Gastroesophageal sphincter (tissue), 4 donors: ENCODE data around the gene STAC2. TPM values are rescaled to one million over a fixed set of nuclear protein-coding genes. Genes with fewer than 3 reads are reported as not detected.

Experiments
- ATAC-seq: fragments of 150-250 bp; one replicate; pipeline ENCODE4 v1.9.1; 2016; ENCODE audit warnings: mild to moderate bottlenecking, moderate library complexity
- H3K27ac ChIP-seq, 4 donors: fragments of 200-600 bp; sonication (generic) in 3 of 4; 1 replicate in 3 of 4; 2 replicates in 1 of 4; pipeline ENCODE4 v1.5.1; 2016 to 2019
- H3K27me3 ChIP-seq: fragments of 200-600 bp; sonication (generic); one replicate; pipeline ENCODE4 v1.5.1; 2019
- H3K36me3 ChIP-seq, 2 donors: fragments of 200-600 bp; sonication (generic); one replicate each; pipeline ENCODE4 v1.5.1; 2019; ENCODE audit warnings: control low read depth in 1 of 2
- H3K4me1 ChIP-seq, 3 donors: fragments of 200-600 bp; sonication (generic); 1 replicate in 2 of 3; 2 replicates in 1 of 3; pipeline ENCODE4 v1.5.1; 2016 to 2019; ENCODE audit warnings: control low read depth in 2 of 3
- H3K4me3 ChIP-seq, 2 donors: fragments of 200-600 bp; sonication (generic); one replicate each; pipeline ENCODE4 v1.5.1; 2019; ENCODE audit warnings: mild to moderate bottlenecking in 1 of 2, moderate library complexity in 1 of 2
- H3K9me3 ChIP-seq, 3 donors: fragments of 200-600 bp; sonication (generic); one replicate each; pipeline ENCODE4 v1.5.1; 2017 to 2019; ENCODE audit warnings: control low read depth in 2 of 3
- EP300 ChIP-seq: sonication (generic); formaldehyde crosslinking; IDR thresholded peaks from one replicate; pipeline ENCODE4 v1.6.1; 2017; ENCODE audit warnings: antibody characterized with exemption, mild to moderate bottlenecking
- POLR2AphosphoS5 ChIP-seq: sonication (generic); formaldehyde crosslinking; IDR thresholded peaks from one replicate; pipeline ENCODE4 v1.6.1; 2017; ENCODE audit warnings: antibody characterized with exemption
- WGBS, 2 donors: methylation state at CpG; one replicate each; pipeline ENCODE4 v1.1.5; 2018; ENCODE audit warnings: low coverage in 1 of 2; 5-methylcytosine and 5-hydroxymethylcytosine counted together
- total RNA-seq, 4 donors: library from RNA; depleted of rRNA; stranded (reverse); fragments of >200 nt; gene quantifications; one replicate each; pipeline ENCODE4 v1.1.0, GENCODE V29; 2016
- TF ChIP-seq, protein P1 (sequence below), 4 experiments: fragments of 200-600 bp in 2 of 4; fragments of 450-650 bp in 2 of 4; sonication (generic) in 1 of 4; IDR thresholded peaks; one replicate each; pipeline ENCODE4 v1.5.1; 2017 to 2019; ENCODE audit warnings: antibody characterized with exemption in 4 of 4, mild to moderate bottlenecking in 2 of 4, moderate library complexity in 2 of 4

The STAC2 gene
- total RNA-seq, 4 donors from 2014 or later: 0.13 to 0.57 TPM; not detected in 2

DNA sequence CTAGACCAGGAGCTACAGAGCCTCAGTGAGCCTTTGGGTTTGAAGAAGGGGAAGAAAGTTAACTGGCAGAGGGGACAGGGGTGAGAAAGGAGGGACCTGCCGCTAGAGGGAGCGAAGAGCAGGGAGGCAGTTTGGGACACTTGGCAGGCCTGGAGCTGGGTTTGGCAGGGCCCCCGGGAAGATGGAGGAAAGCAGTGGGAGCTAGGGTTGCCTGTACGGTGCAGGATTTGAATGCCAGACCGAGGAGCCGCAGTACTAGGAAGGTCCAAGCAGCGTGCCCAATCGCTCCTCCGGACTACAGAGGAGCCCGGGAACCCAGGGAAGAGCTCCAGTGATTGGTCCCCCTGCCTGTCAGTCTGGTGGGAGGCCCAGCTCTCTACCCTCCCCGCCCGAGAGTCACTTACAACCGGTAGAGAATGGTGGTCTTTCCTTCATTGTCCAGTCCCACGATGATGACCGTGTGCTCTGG lies 61.0 kb downstream of the STAC2 start:
- ATAC-seq: peak; percentile 97
- 0% methylated on average over 3 to 7 of the region's 15 CpGs for WGBS, 2 donors

GRCh38 chr17:39161962-39162361 lies 63.8 kb downstream of the STAC2 start:
- Histone ChIP-seq H3K4me3 (no peak overlapping the region), H3K9me3 (no peaks in the 10 kb centered on the region), H3K36me3 (no peaks in the 10 kb centered on the region), H3K27ac (no peak overlapping the region), H3K4me1 (peaks cover 0 to 34% (median 6%) of the 10 kb centered on the region in 3 donors), H3K27me3 (no peaks in the 10 kb centered on the region)
- WGBS, 2 donors: 50 to 75% methylated on average over 1 to 2 of the region's 2 CpGs
- TF ChIP-seq EP300 (no peak), POLR2AphosphoS5 (no peak)
- TF ChIP-seq, protein P1, sequence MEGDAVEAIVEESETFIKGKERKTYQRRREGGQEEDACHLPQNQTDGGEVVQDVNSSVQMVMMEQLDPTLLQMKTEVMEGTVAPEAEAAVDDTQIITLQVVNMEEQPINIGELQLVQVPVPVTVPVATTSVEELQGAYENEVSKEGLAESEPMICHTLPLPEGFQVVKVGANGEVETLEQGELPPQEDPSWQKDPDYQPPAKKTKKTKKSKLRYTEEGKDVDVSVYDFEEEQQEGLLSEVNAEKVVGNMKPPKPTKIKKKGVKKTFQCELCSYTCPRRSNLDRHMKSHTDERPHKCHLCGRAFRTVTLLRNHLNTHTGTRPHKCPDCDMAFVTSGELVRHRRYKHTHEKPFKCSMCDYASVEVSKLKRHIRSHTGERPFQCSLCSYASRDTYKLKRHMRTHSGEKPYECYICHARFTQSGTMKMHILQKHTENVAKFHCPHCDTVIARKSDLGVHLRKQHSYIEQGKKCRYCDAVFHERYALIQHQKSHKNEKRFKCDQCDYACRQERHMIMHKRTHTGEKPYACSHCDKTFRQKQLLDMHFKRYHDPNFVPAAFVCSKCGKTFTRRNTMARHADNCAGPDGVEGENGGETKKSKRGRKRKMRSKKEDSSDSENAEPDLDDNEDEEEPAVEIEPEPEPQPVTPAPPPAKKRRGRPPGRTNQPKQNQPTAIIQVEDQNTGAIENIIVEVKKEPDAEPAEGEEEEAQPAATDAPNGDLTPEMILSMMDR (IDR thresholded peaks at IDR 0.05): no peak
- ATAC-seq: no peak

More for the DNA sequence above, 61.0 kb downstream of the STAC2 start:
- Histone ChIP-seq H3K9me3 (peaks cover 0 to 4% (median 0%) of the 10 kb centered on the region in 3 donors), H3K36me3 (no peaks in the 10 kb centered on the region), H3K4me1 (peaks cover 0 to 39% (median 9%) of the 10 kb centered on the region in 3 donors), H3K27me3 (no peaks in the 10 kb centered on the region), H3K4me3 (peak overlapping the region; percentile 25 to 58), H3K27ac (peak overlapping the region in 3 of 4 donors; percentile 48 to 51 (median 49))
- TF ChIP-seq, protein P1 (IDR thresholded peaks at IDR 0.05): peak in 3 of 4 experiments; percentile 80 to 91 (median 83)
- TF ChIP-seq EP300: no peak

Other genes with a start within 250 kb of the STAC2 start
- gene PLXDC1, start 74.3 kb downstream of the STAC2 start, total RNA-seq: 10 to 100 TPM in 3 of 4 donors, 1 to 10 TPM in 1; 5.5 to 21.6 (median 17.4) TPM
- gene ARL5C, start 59.8 kb downstream of the STAC2 start, total RNA-seq: not detected
- gene CACNB1, start 28.3 kb downstream of the STAC2 start, total RNA-seq: 1 to 10 TPM; 3.6 to 7.9 (median 5.9) TPM
- 1,000 to 10,000 TPM; 1,562 to 3,160 (median 2,477) TPM for gene RPL19, start 25.7 kb downstream of the STAC2 start, total RNA-seq
- gene FBXL20, start 175.7 kb upstream of the STAC2 start, total RNA-seq: 10 to 100 TPM; 16.8 to 25.9 (median 21.5) TPM
- gene MED1, start 225.3 kb upstream of the STAC2 start, total RNA-seq: 10 to 100 TPM; 19.9 to 31.1 (median 25.1) TPM
- 10 to 100 TPM; 29.9 to 47.3 (median 38.2) TPM for gene CDK12, start 235.5 kb upstream of the STAC2 start, total RNA-seq